NCI-H2196 treated with DMSO at 0.1 percent for 48 hours (cell line): ENCODE data around the gene ADAMTS12.

Experiments
- DNase-seq: peaks from one replicate; lab custom pipeline; 2025; ENCODE audit not compliant: unreplicated experiment; lab: John Stamatoyannopoulos, UW

Gene ADAMTS12

GRCh38 chr5:33611877-33612276 lies 279.9 kb downstream of the ADAMTS12 start:
- DNase-seq = no peak

- DNase-seq = no peak
These were observed 283.3 kb downstream of the ADAMTS12 start for GRCh38 chr5:33608344-33609041.

GRCh38 chr5:33604503-33604902 lies 287.3 kb downstream of the ADAMTS12 start:
- DNase-seq = no peak

- DNase-seq = no peak
These were observed 289.9 kb downstream of the ADAMTS12 start for GRCh38 chr5:33601881-33602280.

- DNase-seq = no peak
These were observed 296.5 kb downstream of the ADAMTS12 start for GRCh38 chr5:33595303-33595702.

- no peak for DNase-seq
These were observed 297.8 kb downstream of the ADAMTS12 start for GRCh38 chr5:33594006-33594405.

- no peak for DNase-seq
These were observed 299.5 kb downstream of the ADAMTS12 start for GRCh38 chr5:33592245-33592644.

- no peak for DNase-seq
These were observed 303.0 kb downstream of the ADAMTS12 start for GRCh38 chr5:33588654-33589372.

GRCh38 chr5:33583332-33583731 lies 308.5 kb downstream of the ADAMTS12 start:
- no peak for DNase-seq

- no peak for DNase-seq
These were observed 309.4 kb downstream of the ADAMTS12 start for GRCh38 chr5:33582417-33582816.

GRCh38 chr5:33579789-33580188 lies 312.0 kb downstream of the ADAMTS12 start:
- DNase-seq = no peak

GRCh38 chr5:33579152-33579551 lies 312.6 kb downstream of the ADAMTS12 start:
- DNase-seq = no peak

- no peak for DNase-seq
These were observed 314.8 kb downstream of the ADAMTS12 start for GRCh38 chr5:33576726-33577590.

GRCh38 chr5:33565324-33565723 lies 326.5 kb downstream of the ADAMTS12 start:
- no peak for DNase-seq

- DNase-seq = no peak
These were observed 327.5 kb downstream of the ADAMTS12 start for GRCh38 chr5:33563983-33564908.

- no peak for DNase-seq
These were observed 328.3 kb downstream of the ADAMTS12 start for GRCh38 chr5:33563530-33563929.

- DNase-seq = no peak
These were observed 333.3 kb downstream of the ADAMTS12 start for GRCh38 chr5:33558489-33558888.

- DNase-seq = no peak
These were observed 334.2 kb downstream of the ADAMTS12 start for GRCh38 chr5:33557605-33558004.

- no peak for DNase-seq
These were observed 335.2 kb downstream of the ADAMTS12 start for GRCh38 chr5:33556330-33557328.
